HG03196 (cell line): Measurements from ENCODE around the gene RIOK3.
"Not testable (repeated sequence)": the region's sequence is repeated elsewhere in the genome, so short reads cannot be mapped to it uniquely, and the experiment has no call there.

Experiments used
- ATAC-seq: cut with Tn5 transposase; IDR thresholded peaks from one replicate; pipeline ENCODE4 v1.9.1; 2021; ENCODE audit not compliant: unreplicated experiment

Gene RIOK3

DNA sequence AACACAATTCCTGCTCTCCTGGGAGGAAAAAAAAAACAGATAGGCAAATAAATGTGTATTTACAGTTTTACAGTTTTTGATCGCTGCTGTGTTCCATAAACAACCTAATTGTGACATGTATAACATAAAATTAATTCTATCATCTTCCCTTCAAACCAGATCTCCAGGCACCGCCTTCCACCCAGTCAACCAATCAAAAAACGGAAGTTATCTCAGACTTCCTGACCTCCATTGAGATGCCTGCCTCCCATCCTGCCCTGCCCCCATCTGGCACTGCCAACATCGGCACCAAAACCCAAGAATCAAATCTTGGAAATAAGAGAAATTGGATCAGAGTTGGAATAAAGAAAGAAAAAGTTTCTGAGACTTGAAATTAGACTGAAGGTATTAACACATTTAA lies 3.1 kb upstream of the RIOK3 start:
- ATAC-seq = no peak

DNA sequence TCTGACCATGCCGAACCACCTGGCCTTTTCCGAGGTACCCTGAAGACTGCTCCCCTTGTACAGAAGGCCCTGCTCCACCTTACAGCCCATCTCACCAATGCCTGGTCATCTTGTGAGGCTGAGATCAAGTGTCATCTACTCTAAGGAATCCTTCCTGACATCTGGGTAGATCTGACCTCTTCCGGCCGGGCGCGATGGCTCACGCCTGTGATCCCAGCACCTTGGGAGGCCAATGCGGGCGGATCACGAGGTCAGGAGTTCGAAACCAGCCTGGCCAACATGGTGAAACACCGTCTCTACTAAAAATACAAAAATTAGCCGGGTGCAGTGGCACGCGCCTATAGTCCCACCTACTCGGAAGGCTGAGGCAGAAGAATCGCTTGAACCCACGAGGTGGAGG lies 2.1 kb upstream of the RIOK3 start:
- ATAC-seq = no peak

DNA sequence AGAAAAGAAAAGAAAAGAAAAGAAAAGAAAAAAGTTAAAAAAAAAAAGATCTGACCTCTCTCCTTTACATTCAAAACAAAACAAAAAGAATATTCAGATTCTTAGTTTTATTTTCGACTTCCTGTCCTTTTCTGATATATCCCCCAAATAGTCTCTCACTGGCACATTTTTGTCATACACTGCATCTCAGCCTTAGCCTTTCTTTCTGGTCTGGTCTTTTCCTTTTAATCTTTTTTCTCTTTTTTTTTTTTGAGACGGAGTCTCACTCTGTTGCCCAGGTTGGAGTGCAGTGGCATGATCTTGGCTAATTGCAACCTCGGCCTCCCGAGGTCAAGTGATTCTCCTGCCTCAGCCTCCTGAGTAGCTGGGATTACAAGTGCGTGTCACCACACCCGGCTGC lies 1.6 kb upstream of the RIOK3 start:
- no peak for ATAC-seq

DNA sequence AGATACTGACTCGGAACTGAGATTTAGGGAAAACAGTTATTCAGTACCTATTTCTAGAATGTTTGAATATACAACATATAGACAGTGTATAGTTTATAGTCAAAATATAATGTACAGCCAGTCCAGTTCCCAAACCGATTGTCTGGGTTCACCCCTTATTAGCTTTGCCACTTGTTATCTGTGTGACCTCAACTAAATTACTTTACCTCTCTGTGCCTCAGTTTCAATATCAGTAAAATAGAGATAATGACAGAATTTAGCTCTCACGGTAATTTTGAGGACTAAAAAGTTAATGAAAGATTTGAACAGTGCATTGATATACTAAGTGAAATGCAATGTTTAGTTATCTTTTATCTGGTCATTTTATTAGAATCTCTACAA lies 750 bp upstream of the RIOK3 start:
- ATAC-seq = no peak

DNA sequence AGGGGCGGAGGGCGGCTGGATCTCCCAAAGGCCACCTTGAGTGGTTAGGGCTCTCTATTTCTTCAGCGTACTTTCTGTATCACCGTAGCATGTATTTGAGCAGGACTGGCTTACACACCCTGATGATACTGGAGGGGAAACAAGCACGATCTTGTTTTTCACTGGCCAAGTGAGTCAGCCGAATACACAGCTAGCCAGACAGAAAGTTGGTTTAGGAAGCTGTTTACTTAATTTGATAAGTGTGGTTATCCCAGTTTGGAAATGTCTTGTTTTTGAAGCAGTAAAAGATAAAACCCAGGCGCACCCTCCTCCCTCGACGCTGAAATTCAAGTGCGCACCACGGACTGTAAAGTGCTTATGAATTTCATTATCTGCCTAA lies 582 bp downstream of the RIOK3 start:
- ATAC-seq = no peak

DNA sequence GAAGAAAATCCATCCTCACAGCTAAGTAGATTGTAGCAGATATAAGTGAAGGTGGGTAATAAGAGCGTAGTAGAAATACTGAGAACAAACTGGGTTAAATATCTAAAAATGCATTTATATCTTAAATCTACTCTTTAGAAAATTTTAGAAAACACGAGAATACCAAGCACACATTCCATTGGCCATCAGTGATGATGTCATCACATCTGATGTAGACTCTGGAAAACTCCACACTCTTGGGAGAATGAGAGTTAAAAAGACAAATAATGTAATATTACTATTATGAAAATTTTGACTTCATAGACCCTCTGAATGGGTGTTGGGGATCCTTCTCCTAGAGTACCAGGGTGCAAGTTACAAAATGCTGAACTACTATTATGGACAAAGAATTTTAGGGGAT lies 3.7 kb downstream of the RIOK3 start:
- ATAC-seq = no peak

DNA sequence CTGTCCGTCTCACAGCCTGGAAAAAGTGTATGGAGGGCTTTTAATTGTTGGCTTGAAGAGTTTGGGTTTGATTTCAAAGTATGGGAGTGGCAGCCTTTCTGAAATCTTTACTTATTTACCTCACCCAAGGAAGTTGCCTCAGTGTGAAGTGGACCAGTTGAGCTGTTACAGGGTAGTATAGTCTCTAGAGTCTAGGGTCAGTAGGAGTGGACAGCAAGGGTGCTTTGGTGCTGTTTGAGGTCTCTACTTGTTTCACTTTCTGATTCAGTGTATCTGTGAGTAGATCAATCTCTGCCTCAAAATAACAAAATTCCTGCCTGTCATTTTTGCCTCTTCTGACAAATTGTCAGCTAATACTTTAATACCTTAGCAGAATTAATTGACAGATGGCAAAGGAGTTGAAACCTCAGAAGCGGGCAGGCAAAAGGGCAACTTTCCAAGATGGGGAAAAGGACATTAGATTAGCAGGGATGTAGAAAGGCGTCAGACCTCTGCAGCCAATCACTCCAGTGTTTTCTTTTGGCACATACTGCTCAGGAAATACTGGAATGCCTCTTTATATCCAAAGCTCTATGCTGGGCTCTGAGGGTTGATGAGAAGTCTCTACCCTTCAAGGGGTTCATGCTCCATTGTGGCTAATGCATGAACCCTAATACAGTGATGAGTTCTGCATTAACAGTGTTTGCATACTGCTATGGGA lies 5.9 kb downstream of the RIOK3 start:
- no peak for ATAC-seq

DNA sequence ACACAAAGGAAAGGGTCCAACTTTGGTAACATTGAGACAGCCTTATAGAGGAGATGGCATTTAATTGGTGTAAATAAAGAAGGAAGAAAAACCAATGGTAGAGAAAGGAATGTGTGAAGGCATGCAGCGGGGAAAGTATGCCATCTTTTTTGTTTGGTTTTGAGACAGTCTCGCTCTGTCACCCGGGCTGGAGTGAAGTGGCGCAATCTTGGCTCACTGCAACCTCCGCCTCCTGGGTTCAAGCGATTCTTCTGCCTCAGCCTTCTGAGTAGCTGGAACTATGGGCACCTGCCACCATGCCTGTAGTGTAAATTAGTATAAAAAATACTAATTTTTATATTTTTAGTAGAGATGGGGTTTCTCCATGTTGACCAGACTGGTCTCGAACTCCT lies 6.4 kb downstream of the RIOK3 start:
- no peak for ATAC-seq

DNA sequence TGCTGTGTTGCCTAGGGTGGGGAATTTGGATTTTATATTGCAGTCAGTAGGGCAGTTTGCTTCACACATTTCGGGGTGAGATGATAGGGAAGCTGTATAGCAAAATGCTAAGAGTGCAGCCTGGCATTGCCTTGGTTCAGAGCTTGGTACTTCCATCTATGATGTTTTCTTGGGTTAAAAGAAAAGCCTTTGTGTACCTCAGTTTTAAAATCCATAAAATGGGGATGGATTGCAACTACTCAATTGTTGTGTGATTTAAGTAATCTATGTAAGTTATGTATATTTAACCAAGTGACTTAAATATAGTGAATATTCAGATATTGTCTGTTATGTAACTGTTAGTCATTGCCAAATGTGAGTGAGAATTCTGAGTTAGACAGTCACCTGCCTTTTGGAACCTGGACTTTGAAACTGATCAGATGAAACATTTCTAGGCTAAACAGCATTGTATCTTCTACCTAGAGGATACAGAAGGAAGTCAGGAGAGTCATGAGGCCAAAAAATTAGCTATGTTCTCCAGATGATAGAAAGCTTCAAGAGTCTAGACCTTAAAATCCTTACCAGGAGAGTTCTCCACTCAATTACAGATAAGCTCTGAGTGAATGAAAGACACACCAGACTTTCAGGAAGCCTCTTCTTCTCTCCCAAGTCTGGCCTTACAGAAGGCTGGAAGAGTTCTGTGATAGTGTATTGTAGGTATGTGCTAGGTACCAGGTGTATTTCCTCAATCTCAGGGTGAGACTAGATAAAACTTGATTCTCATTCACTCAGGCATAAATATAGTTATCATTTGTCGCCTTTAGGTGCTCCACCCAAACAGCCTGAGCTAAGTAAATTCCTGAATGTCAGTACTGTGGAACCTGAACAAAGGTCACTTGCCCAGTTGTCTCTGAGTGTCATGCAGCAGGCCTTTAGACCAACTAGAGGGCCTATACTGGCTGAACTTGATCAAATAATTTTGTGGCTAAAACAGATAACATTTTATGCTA lies 7.5 kb downstream of the RIOK3 start:
- no peak for ATAC-seq

DNA sequence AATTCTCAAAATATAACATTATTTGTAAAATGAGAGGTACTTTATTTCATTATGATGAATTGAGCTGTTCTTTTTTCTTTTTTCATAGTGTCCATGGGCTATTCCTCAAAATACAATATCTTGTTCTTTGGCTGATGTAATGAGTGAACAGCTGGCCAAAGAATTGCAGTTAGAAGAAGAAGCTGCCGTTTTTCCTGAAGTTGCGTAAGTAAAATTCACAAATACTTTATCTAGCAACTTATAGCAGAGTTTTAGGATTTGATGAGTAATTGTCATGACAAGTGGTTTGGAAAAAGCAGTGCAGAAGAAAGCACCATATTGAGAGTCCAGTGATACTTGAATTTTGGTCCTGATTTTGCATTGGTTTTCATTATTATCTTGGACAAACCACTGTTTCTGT lies 9.8 kb downstream of the RIOK3 start:
- ATAC-seq = no peak

DNA sequence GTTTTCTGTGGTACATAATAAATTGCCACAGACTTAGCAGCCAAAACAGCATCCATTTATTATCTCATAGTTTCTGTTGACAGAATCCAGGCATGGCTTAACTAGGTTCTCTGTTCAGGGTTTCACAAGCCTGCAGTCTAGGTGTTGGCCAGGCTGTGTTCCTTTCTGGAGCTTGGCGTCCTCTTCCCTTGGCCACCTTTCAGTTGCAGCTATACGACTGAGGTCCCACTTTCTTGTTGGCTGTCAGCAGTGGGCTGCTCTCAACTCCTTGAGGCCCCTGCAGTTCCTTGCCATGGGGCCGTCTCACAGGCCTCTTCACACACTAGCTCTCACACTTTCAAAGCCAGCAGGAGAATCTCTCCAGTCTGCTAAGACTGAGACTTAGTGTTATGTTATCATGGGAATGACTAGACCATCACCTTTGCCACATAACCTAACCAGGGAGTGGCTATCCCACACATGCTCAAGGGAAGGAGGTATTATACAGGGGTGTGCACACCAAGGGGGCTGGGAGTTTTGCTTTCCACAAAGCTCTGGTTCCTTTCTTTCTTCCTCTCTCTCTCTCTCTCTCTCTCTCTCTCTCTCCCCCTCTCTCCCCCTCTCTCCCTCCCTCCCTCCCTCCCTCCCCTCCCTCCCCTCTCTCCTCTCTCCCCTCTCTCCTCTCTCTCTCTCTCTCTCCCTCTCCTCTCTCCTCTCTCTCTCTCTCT lies 15.8 kb downstream of the RIOK3 start:
- ATAC-seq = no peak

DNA sequence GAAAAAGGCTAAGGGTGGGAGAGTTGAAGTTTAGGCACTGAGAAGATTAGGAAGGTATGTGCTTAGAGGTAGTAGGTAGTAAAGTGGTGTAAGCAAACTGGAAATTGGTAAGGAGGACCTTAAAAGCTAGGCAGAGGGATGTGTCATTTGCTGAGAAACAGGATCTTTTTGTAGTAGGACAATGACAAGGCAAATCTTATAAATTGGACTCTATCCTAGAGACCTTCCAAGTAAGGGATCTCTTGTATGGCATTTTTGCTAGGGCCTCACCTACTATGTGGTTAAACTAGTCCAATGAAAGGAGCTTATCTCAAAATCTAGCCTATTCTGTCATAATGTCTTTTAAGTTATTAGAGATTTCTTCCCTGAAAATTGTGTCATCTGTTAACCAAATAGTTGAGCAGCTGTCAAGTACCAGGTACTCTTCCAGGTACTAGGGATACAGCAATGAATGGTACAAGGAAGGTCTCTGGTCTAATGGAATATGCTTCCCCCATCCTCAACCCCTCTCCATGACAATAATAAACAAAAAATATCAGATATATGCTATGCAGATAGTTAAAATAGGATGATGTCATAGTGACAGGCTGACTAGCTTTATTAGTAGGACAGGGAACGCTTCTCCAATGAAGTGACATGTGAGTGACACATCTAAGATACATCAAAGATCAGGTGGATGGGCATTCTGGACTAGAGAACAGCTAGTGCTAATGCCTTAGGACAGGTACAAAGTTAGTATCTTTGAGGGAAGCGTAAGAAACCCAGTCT lies 17.7 kb downstream of the RIOK3 start:
- no peak for ATAC-seq

DNA sequence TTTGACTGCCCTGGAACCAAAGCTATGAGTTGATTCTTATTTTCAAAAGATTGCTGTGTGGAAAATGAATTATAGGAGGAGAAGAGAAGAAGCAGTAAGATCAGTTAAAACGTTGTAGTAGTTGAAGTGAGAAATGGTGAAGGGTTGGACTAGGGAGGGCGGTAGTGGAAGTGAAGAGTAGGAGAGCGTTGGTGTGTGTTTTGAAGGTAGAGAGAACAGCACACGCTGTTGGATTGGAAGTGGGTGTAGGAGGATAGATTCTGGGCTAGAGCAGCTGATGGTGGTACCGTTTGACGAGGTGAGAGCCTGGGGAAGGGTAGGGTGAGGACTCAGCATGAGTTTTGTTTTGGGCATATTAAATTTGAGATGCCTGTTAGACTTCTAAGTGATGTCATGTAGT lies 18.4 kb downstream of the RIOK3 start:
- ATAC-seq = no peak

DNA sequence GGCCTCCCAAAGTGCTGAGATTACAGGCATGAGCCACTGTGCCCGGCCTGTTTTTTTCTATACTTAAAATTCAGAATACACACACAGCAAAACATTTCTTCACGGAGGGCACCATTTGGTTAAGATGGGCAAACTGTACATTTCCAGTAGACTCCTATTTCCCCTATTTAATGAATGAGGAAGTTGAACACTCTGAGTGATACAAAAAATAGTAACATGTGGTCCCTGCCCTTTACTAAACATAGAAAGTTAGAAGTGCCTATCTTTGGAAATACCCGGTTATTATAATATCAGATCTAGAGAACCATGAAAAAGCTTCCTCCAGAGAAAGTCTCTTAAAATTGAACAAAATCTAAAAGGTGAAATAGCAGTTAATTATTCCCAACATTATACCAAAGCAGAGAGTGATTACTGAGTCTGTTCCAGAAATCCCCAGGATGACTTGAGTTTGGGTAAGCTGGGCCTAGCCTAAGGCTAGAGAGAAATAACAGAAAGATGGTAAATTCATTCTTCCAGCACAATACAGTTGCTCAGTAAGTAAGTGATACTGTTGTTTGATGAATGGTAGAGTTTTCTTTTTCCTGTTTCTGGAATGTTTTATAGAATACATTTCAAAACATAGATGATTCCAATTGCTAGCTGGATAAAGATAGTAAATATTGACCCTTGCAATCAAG lies 26.9 kb downstream of the RIOK3 start:
- no peak for ATAC-seq

DNA sequence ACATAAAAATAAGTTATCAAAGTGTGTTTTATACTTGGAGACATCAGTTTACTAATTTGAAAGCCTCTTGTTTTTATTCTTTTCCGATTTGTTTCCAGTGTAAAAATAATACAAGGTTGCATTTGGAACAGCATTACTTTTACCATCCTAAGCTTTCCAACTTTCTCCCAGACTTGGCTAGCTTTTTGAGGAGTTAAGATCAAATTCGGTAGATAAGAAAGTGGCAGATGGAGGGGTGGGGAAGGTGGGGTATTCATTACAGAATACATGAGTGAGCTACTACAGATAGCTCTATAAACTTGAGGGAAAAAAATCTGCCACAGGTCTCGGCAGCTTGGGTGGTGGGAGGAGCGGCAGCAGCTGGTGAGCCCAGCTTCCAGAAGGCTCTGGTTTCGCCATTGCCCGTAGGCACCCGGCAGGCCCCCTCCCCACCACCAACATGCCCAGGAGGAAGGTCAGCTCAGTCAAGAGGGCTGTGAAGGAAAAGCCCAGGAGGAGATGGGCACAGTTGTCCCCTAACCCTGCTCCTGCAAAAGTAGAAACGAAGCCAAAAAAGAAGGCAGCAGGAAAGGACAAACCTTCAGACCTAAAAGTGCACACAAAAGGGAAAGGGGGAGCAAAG lies 31.6 kb downstream of the RIOK3 start:
- no peak for ATAC-seq

DNA sequence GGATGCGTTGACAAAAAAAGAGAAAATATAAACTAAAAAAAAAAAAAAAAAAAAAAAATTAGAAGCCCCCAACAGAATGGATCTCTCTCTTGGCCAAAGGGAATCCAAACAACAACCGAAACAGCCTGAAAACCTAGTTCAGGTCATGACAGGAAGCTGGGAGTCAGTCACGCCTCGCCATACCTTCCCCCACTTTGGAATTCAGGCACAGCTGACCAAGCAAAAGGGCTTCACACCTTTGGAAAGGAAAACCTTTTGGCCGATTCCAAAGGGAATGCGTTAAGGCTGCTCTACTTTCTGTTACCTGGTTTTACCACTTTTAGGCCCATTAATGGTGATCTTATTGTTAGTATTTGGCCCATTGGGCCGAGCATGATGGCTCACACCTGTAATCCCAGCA lies 32.3 kb downstream of the RIOK3 start:
- no peak for ATAC-seq

DNA sequence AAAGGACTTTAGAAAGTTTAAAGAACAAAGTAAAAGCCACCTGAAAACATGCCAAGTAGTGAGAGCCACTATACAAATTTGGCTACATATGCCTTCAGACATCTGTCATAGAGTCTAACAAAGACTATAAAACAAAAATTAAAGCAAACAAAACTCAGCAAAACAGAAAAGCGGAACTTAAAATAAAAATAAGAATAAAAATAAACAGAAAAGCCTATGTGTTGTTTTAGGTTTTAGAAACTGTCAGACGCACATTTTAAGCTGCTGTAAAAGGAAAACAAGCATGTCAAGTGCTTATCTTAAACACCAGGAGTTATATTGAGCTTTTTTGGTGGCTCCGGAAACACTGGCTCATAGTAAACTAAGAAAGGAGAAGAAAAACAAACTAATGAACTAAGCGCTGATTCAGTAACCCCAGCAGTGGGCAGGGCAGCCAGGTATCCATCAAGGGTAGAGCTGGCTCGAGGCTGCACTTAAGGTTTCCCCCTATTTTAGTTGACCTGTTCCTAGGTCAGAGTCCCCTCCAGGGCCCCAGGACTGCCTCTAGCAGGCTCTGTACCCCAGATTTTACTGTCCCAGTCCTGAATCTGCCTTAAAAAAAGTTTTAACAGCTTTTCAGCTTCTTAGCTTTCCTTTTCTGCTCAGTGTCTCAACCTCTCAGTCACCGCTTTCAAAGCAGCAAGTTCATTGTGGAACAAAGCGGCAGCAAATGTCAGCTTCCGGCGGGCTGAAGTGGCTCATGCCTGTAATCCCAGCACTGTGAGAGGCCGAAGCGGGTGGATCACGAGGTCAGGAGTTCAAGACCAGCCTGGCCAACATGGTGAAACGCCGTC lies 34.9 kb downstream of the RIOK3 start:
- peak; percentile 63 for ATAC-seq

DNA sequence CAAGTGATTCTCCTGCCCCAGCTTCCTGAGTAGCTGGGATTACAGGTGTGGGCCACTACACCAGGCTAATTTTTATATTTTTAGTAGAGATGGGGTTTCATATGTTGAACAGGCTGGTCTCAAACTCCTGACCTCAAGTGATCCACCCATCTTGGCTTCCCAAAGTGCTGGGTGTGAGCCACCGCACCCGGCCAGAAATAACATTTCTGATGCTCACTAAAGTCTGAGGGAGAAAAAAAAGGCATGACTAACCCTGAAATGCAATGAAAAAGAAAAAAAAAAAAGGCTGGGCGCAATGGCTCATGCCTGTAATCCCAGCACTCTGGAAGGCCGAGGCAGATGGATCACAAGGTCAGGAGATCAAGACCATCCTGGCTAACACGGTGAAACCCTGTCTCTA lies 36.5 kb downstream of the RIOK3 start:
- ATAC-seq = not testable (repeated sequence)

DNA sequence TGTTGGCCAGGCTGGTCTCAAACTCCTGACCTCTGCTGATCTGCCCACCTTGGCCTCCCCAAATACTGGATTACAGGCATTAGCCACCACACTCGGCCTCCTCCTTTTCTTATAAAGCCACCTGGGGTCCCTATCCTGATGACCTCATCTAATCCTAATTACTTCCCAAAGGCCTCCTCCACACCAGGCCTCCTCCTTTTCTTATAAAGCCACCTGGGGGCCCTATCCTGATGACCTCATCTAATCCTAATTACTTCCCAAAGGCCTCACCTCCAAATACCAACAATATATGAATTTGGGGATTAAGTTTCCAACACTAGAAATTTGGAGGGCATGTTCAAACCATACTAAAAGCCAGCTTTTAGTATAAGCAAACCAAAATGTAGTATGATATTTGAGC lies 40.6 kb downstream of the RIOK3 start:
- ATAC-seq = no peak
